Measurements from ENCODE around the gene XXYLT1. TPM values are rescaled to one million over a fixed set of nuclear protein-coding genes. Genes with fewer than 3 reads are reported as not detected.
A peak's percentile ranks its signal among the peaks of the same experiment; 100 is the strongest.
"Not testable (repeated sequence)": the region's sequence is repeated elsewhere in the genome, so short reads cannot be mapped to it uniquely, and the experiment has no call there.

XXYLT1 gene
- total RNA-seq, 4 donors from 2014 or later = 5.4 to 18.2 (median 6.9) TPM

GRCh38 chr3:195219351-195220230, 51.4 kb downstream of the XXYLT1 start:
- no peak for TF ChIP-seq CTCF (IDR thresholded peaks at IDR 0.05)
- H3K4me1 ChIP-seq = no peaks in the 10 kb centered on the region

GRCh38 chr3:195218331-195218730, 52.6 kb downstream of the XXYLT1 start:
- not testable (repeated sequence) for H3K27me3 ChIP-seq, H3K4me3 ChIP-seq, H3K27ac ChIP-seq, H3K9me3 ChIP-seq, DNase-seq, H3K36me3 ChIP-seq, H3K4me1 ChIP-seq

More at GRCh38 chr3:195219351-195220230, 51.4 kb downstream of the XXYLT1 start:
- no peak overlapping the region for H3K4me3 ChIP-seq
- H3K9me3 ChIP-seq = no peaks in the 10 kb centered on the region
- peak in 2 of 3 donors; percentile 9 to 35 for DNase-seq
- H3K27ac ChIP-seq = no peak overlapping the region
- H3K27me3 ChIP-seq = no peaks in the 10 kb centered on the region
- no peaks in the 10 kb centered on the region for H3K36me3 ChIP-seq

GRCh38 chr3:195215576-195215975, 55.4 kb downstream of the XXYLT1 start:
- H3K4me3 ChIP-seq = not testable (repeated sequence)

GRCh38 chr3:195214381-195214780, 56.6 kb downstream of the XXYLT1 start:
- Histone ChIP-seq H3K27me3 (no peaks in the 10 kb centered on the region), H3K36me3 (no peaks in the 10 kb centered on the region), H3K4me1 (peaks cover 0 to 10% (median 2%) of the 10 kb centered on the region in 4 donors), H3K9me3 (no peaks in the 10 kb centered on the region), H3K27ac (no peak overlapping the region), H3K4me3 (no peak overlapping the region)
- peak in 2 of 3 donors; percentile 20 to 43 for DNase-seq
- TF ChIP-seq CTCF (IDR thresholded peaks at IDR 0.05) (no peak), POLR2A (IDR thresholded peaks at IDR 0.05) (no peak)

More at GRCh38 chr3:195215576-195215975, 55.4 kb downstream of the XXYLT1 start:
- not testable (repeated sequence) for H3K27ac ChIP-seq, H3K9me3 ChIP-seq, H3K4me1 ChIP-seq, H3K36me3 ChIP-seq, H3K27me3 ChIP-seq, DNase-seq

- no peak overlapping the region for H3K27ac ChIP-seq
- peaks cover 0 to 10% (median 2%) of the 10 kb centered on the region in 4 donors for H3K4me1 ChIP-seq
- H3K27me3 ChIP-seq = no peaks in the 10 kb centered on the region
- TF ChIP-seq POLR2A (IDR thresholded peaks at IDR 0.05) (no peak), CTCF (IDR thresholded peaks at IDR 0.05) (no peak)
- H3K36me3 ChIP-seq = no peaks in the 10 kb centered on the region
- H3K9me3 ChIP-seq = no peaks in the 10 kb centered on the region
- no peak overlapping the region for H3K4me3 ChIP-seq
- DNase-seq = peak in 1 of 3 donors; percentile 5
These were observed 57.2 kb downstream of the XXYLT1 start for GRCh38 chr3:195213639-195214315.

- TF ChIP-seq POLR2A (IDR thresholded peaks at IDR 0.05) = no peak
- no peaks in the 10 kb centered on the region for H3K36me3 ChIP-seq
- no peaks in the 10 kb centered on the region for H3K9me3 ChIP-seq
- H3K4me3 ChIP-seq = no peak overlapping the region
- H3K27me3 ChIP-seq = no peaks in the 10 kb centered on the region
- H3K27ac ChIP-seq = no peak overlapping the region
- H3K4me1 ChIP-seq = peaks cover 0 to 10% (median 5%) of the 10 kb centered on the region in 4 donors
- DNase-seq = no peak
These were observed 58.1 kb downstream of the XXYLT1 start for GRCh38 chr3:195212749-195213375.
